Measurements from ENCODE around the gene EPB41L4A. TPM values are rescaled to one million over a fixed set of nuclear protein-coding genes. Genes with fewer than 3 reads are reported as not detected.

The EPB41L4A gene
- total RNA-seq, 2 donors from 2014 or later = 7.0 to 16.2 TPM

- no peak overlapping the region for H3K4me3 ChIP-seq
- intact Hi-C loops (cut with DNase I) = no loop called here
- H3K27ac ChIP-seq = no peak overlapping the region
- TF ChIP-seq POLR2A (IDR thresholded peaks at IDR 0.05) = no peak
- no peak for TF ChIP-seq CTCF (IDR thresholded peaks at IDR 0.05)
- ATAC-seq (no peak), DNase-seq (no peak)
- H3K36me3 ChIP-seq (replicated peaks in 1 of 2; ENCODE audit: insufficient read depth in 1 of 2, low read depth in 2 of 2) = no peaks in the 10 kb centered on the region
- H3K4me1 ChIP-seq = no peaks in the 10 kb centered on the region
- no peaks in the 10 kb centered on the region for H3K9me3 ChIP-seq
- no peaks in the 10 kb centered on the region for H3K27me3 ChIP-seq
Observed at GRCh38 chr5:112247960-112248359, 171.1 kb downstream of the EPB41L4A start.

- no peak for DNase-seq
- H3K27me3 ChIP-seq = no peaks in the 10 kb centered on the region
- no peaks in the 10 kb centered on the region for H3K9me3 ChIP-seq
- TF ChIP-seq POLR2A (IDR thresholded peaks at IDR 0.05) (no peak), CTCF (IDR thresholded peaks at IDR 0.05) (no peak)
- 63 to 69% methylated on average over 5 of the region's 5 CpGs for WGBS, 2 donors
- no peak overlapping the region for H3K4me3 ChIP-seq
- H3K36me3 ChIP-seq (replicated peaks in 1 of 2; ENCODE audit: insufficient read depth in 1 of 2, low read depth in 2 of 2) = no peaks in the 10 kb centered on the region
- no peak for ATAC-seq
- H3K27ac ChIP-seq = no peak overlapping the region
- no peaks in the 10 kb centered on the region for H3K4me1 ChIP-seq
- intact Hi-C loops (cut with DNase I) = no loop called here
Observed at GRCh38 chr5:112245656-112246055, 173.4 kb downstream of the EPB41L4A start.

- Histone ChIP-seq H3K4me1 (no peaks in the 10 kb centered on the region), H3K9me3 (no peaks in the 10 kb centered on the region), H3K27ac (no peak overlapping the region), H3K36me3 (replicated peaks in 1 of 2; ENCODE audit: insufficient read depth in 1 of 2, low read depth in 2 of 2) (no peaks in the 10 kb centered on the region), H3K27me3 (no peaks in the 10 kb centered on the region), H3K4me3 (no peak overlapping the region)
- DNase-seq = no peak
- 49 to 50% methylated on average over 3 of the region's 3 CpGs for WGBS, 2 donors
- intact Hi-C loops (cut with DNase I) = no loop called here
- TF ChIP-seq CTCF (IDR thresholded peaks at IDR 0.05) (no peak), POLR2A (IDR thresholded peaks at IDR 0.05) (no peak)
- ATAC-seq = no peak
Observed at GRCh38 chr5:112239996-112240395, 179.1 kb downstream of the EPB41L4A start.

- ATAC-seq (no peak), DNase-seq (no peak)
- Histone ChIP-seq H3K4me1 (no peaks in the 10 kb centered on the region), H3K27me3 (no peaks in the 10 kb centered on the region), H3K9me3 (no peaks in the 10 kb centered on the region), H3K4me3 (no peak overlapping the region), H3K27ac (no peak overlapping the region), H3K36me3 (replicated peaks in 1 of 2; ENCODE audit: insufficient read depth in 1 of 2, low read depth in 2 of 2) (no peaks in the 10 kb centered on the region)
- TF ChIP-seq CTCF (IDR thresholded peaks at IDR 0.05) (no peak), POLR2A (IDR thresholded peaks at IDR 0.05) (no peak)
- intact Hi-C loops (cut with DNase I) = no loop called here
Observed at GRCh38 chr5:112238473-112238872, 180.6 kb downstream of the EPB41L4A start.

GRCh38 chr5:112237456-112237855 is 181.6 kb downstream of the EPB41L4A start:
- TF ChIP-seq POLR2A (IDR thresholded peaks at IDR 0.05) = no peak
- DNase-seq = no peak
- no peaks in the 10 kb centered on the region for H3K9me3 ChIP-seq
- H3K4me1 ChIP-seq = no peaks in the 10 kb centered on the region
- 70 to 86% methylated on average over 2 of the region's 2 CpGs for WGBS, 2 donors
- no peak for ATAC-seq
- intact Hi-C loops (cut with DNase I) = no loop called here
- H3K27ac ChIP-seq = no peak overlapping the region
- no peak overlapping the region for H3K4me3 ChIP-seq
- H3K36me3 ChIP-seq (replicated peaks in 1 of 2; ENCODE audit: insufficient read depth in 1 of 2, low read depth in 2 of 2) = no peaks in the 10 kb centered on the region
- no peaks in the 10 kb centered on the region for H3K27me3 ChIP-seq

Measured in body of pancreas (tissue), 4 donors.